GM23338 (cell line): ENCODE data around the gene ALPL. TPM values are rescaled to one million over a fixed set of nuclear protein-coding genes. Genes with fewer than 3 reads are reported as not detected.

ENCODE experiments used
- ATAC-seq: fragments of 200-7000 bp; cut with Tn5 transposase; 3 replicates; pipeline ENCODE4 v1.9.1; 2020
- DNase-seq: peaks from one replicate; pipeline ENCODE4 v3.0.0-alpha.2; 2015; ENCODE audit warnings: low spot score
- H2AFZ ChIP-seq: fragments of 200-600 bp; sonication (generic); 2 replicates; pipeline ENCODE4 v1.8.0; 2016; ENCODE audit warnings: antibody characterized with exemption, mild to moderate bottlenecking, moderate library complexity
- H3F3A ChIP-seq: fragments of 200-600 bp; sonication (generic); replicated peaks from 2 replicates; pipeline ENCODE4 v1.8.0; 2017; ENCODE audit warnings: antibody characterized with exemption, mixed run types, low read depth
- H3K27ac ChIP-seq: fragments of 200-600 bp; sonication (generic); 2 replicates; pipeline ENCODE4 v1.6.1; 2016; ENCODE audit warnings: low read depth
- H3K27me3 ChIP-seq: fragments of 200-600 bp; sonication (generic); 2 replicates; pipeline ENCODE4 v1.8.0; 2016; ENCODE audit warnings: mild to moderate bottlenecking, mixed run types, moderate library complexity; ENCODE audit not compliant: insufficient read depth
- H3K36me3 ChIP-seq: fragments of 200-600 bp; sonication (generic); 2 replicates; pipeline ENCODE4 v1.8.0; 2016; ENCODE audit warnings: mild to moderate bottlenecking; ENCODE audit not compliant: insufficient read depth
- H3K4me1 ChIP-seq: fragments of 200-600 bp; sonication (generic); 2 replicates; pipeline ENCODE4 v1.8.0; 2016; ENCODE audit warnings: mild to moderate bottlenecking, moderate library complexity; ENCODE audit not compliant: insufficient read depth
- H3K4me2 ChIP-seq: fragments of 200-600 bp; sonication (generic); 2 replicates; pipeline ENCODE4 v1.7.1; 2017; ENCODE audit warnings: mixed run types
- H3K4me3 ChIP-seq: fragments of 200-600 bp; sonication (generic); 2 replicates; pipeline ENCODE4 v1.6.1; 2016; ENCODE audit warnings: mixed run types
- H3K79me2 ChIP-seq: fragments of 200-600 bp; sonication (generic); replicated peaks from 2 replicates; pipeline ENCODE4 v1.8.0; 2017; ENCODE audit warnings: mild to moderate bottlenecking; ENCODE audit not compliant: insufficient read depth
- H3K9me2 ChIP-seq: fragments of 200-600 bp; sonication (generic); 2 replicates; pipeline ENCODE4 v1.8.0; 2017; ENCODE audit not compliant: insufficient read depth
- H4K20me1 ChIP-seq: fragments of 200-600 bp; sonication (generic); replicated peaks from 2 replicates; pipeline ENCODE4 v1.8.0; 2017; ENCODE audit warnings: mild to moderate bottlenecking; ENCODE audit not compliant: insufficient read depth
- H3K27ac Mint-ChIP-seq: 2 replicates; pipeline ENCODE4 v1.8.0; 2020; ENCODE audit warnings: inconsistent platforms, mild to moderate bottlenecking, moderate library complexity, mixed read lengths
- H3K27me3 Mint-ChIP-seq: 3 replicates; pipeline ENCODE4 v1.8.0; 2022; ENCODE audit warnings: low read depth, mild to moderate bottlenecking, moderate library complexity, mixed read lengths, inconsistent platforms; ENCODE audit not compliant: insufficient read depth, poor library complexity
- H3K36me3 Mint-ChIP-seq: 3 replicates; pipeline ENCODE4 v1.8.0; 2021; ENCODE audit warnings: low read depth, mild to moderate bottlenecking, inconsistent platforms, moderate library complexity, mixed read lengths
- H3K4me1 Mint-ChIP-seq: 3 replicates; pipeline ENCODE4 v1.8.0; 2020; ENCODE audit warnings: mild to moderate bottlenecking, inconsistent platforms, mixed read lengths
- H3K4me3 Mint-ChIP-seq: 3 replicates; pipeline ENCODE4 v1.8.0; 2021; ENCODE audit warnings: moderate library complexity, mild to moderate bottlenecking, inconsistent platforms, mixed read lengths
- H3K9me3 Mint-ChIP-seq: 3 replicates; pipeline ENCODE4 v1.8.0; 2020; ENCODE audit warnings: moderate library complexity, mild to moderate bottlenecking, inconsistent platforms, mixed read lengths
- CTCF ChIP-seq, 2 experiments: fragments of 200-600 bp in 1 of 2; sonication (generic) in 1 of 2; conservative IDR thresholded peaks; 2 replicates each; pipeline versions ENCODE4 v1.5.1 to v1.6.1; 2016 to 2017; ENCODE audit warnings: antibody characterized with exemption in 2 of 2, low read depth in 2 of 2, mild to moderate bottlenecking in 2 of 2, moderate library complexity in 1 of 2
- ETS1 ChIP-seq: IDR thresholded peaks from 2 replicates; pipeline ENCODE4 v1.6.1; 2016; ENCODE audit warnings: antibody characterized with exemption
- EZH2 ChIP-seq: fragments of 200-600 bp; sonication (generic); IDR thresholded peaks from one replicate; pipeline ENCODE4 v1.8.0; 2017; ENCODE audit warnings: antibody characterized with exemption, mild to moderate bottlenecking, low read depth; ENCODE audit not compliant: unreplicated experiment
- EZH2phosphoT487 ChIP-seq: fragments of 200-600 bp; sonication (generic); IDR thresholded peaks from one replicate; pipeline ENCODE4 v1.8.1; 2018; ENCODE audit warnings: antibody characterized with exemption; ENCODE audit not compliant: unreplicated experiment
- JUNB ChIP-seq: IDR thresholded peaks from one replicate; pipeline ENCODE4 v1.6.1; 2016; ENCODE audit warnings: antibody characterized with exemption; ENCODE audit not compliant: unreplicated experiment
- REST ChIP-seq: IDR thresholded peaks from one replicate; pipeline ENCODE4 v1.6.1; 2018; ENCODE audit warnings: antibody characterized with exemption; ENCODE audit not compliant: unreplicated experiment
- STAT1 ChIP-seq: IDR thresholded peaks from one replicate; pipeline ENCODE4 v1.6.1; 2016; ENCODE audit warnings: antibody characterized with exemption; ENCODE audit not compliant: unreplicated experiment
- ZNF114 ChIP-seq: fragments of 250-450 bp; sonication (Bioruptor Pico); IDR thresholded peaks from 2 replicates; pipeline ENCODE4 v1.5.0; 2020; ENCODE audit warnings: mild to moderate bottlenecking, moderate library complexity
- ZNF331 ChIP-seq: fragments of 250-450 bp; sonication (Bioruptor Pico); IDR thresholded peaks from 2 replicates; pipeline ENCODE4 v1.5.0; 2020; ENCODE audit warnings: low read depth, mild to moderate bottlenecking, moderate library complexity
- polyA plus RNA-seq: library from polyadenylated mRNA; unstranded; fragments of >200 nt; fragmentation: Nextera tagmentation; extraction: Ambion mirVana; gene quantifications from 2 replicates; pipeline ENCODE4 v1.2.1, GENCODE V29; 2016
- total RNA-seq: library from RNA; depleted of rRNA; stranded (reverse); fragments of >200 nt; shearing (Covaris generic); gene quantifications from 2 replicates; pipeline ENCODE4 v1.2.3, GENCODE V29; 2014

The ALPL gene
- total and polyA plus RNA-seq, 2 experiments from 2014 or later: 116 to 187 TPM

- no peaks in the 10 kb centered on the region for H4K20me1 ChIP-seq
- H3K79me2 ChIP-seq: no peaks in the 10 kb centered on the region
- H3K4me1 Mint-ChIP-seq: peaks cover 8% of the 10 kb centered on the region; the same call in 2 of the 3 replicates
- no peaks in the 10 kb centered on the region; the same call in 2 of the 3 replicates for H3K9me3 Mint-ChIP-seq
- H3K36me3 ChIP-seq: no peaks in the 10 kb centered on the region
- no peak overlapping the region for H3K27ac Mint-ChIP-seq
- H3F3A ChIP-seq: no peaks in the 10 kb centered on the region
- H3K4me3 ChIP-seq: no peak overlapping the region
- H2AFZ ChIP-seq: no peak overlapping the region
- ATAC-seq (peak; percentile 35; the same call in 2 of the 3 replicates), DNase-seq (no peak)
- H3K9me2 ChIP-seq: no peaks in the 10 kb centered on the region
- H3K27ac ChIP-seq: no peak overlapping the region
- no peak overlapping the region for H3K4me3 Mint-ChIP-seq
- H3K36me3 Mint-ChIP-seq: peaks cover 4% of the 10 kb centered on the region; the same call in 1 of the 3 replicates
- peaks cover 12% of the 10 kb centered on the region for H3K27me3 ChIP-seq
- no peak for TF ChIP-seq STAT1
- TF ChIP-seq EZH2phosphoT487: no peak
- no peak for TF ChIP-seq ETS1
- no peak for TF ChIP-seq EZH2
- no peak for TF ChIP-seq JUNB
- TF ChIP-seq CTCF (conservative IDR thresholded peaks at IDR 0.05; ENCODE audit: low read depth in 2 of 2): no peak
- TF ChIP-seq REST: no peak
- TF ChIP-seq ZNF331 (CRISPR knock-in tag): no peak
- no peak for TF ChIP-seq ZNF114 (CRISPR knock-in tag)
- peaks cover 10% of the 10 kb centered on the region for H3K27me3 Mint-ChIP-seq
- no peak overlapping the region for H3K4me2 ChIP-seq
- peaks cover 6% of the 10 kb centered on the region; the same call in 1 of the 2 replicates for H3K4me1 ChIP-seq
Measured at GRCh38 chr1:21503706-21504377, 5.4 kb upstream of the ALPL start.
